Keratinocyte (primary cell): ENCODE results near the gene PARD3B. TPM values are rescaled to one million over a fixed set of nuclear protein-coding genes. Genes with fewer than 3 reads are reported as not detected.

ENCODE experiments used
- DNase-seq: peaks from one replicate; pipeline ENCODE4 v3.0.0-alpha.2; 2011; ENCODE audit warnings: low read depth, missing footprints, low spot score
- FAIRE-seq: peaks from 2 replicates; lab custom pipeline; 2011; peaks lifted over from hg19 to GRCh38; lab: Jason Lieb, UNC
- H2AFZ ChIP-seq: 2 replicates; pipeline ENCODE4 v1.6.0; 2012; ENCODE audit warnings: low read length, control low read depth, inconsistent platforms; ENCODE audit not compliant: control insufficient read depth
- H3K27ac ChIP-seq: 2 replicates; pipeline ENCODE4 v1.5.1; 2011; ENCODE audit warnings: low read length; ENCODE audit not compliant: control insufficient read depth, insufficient read depth
- H3K27me3 ChIP-seq: 3 replicates; pipeline ENCODE4 v1.6.0; 2011; ENCODE audit warnings: low read length; ENCODE audit not compliant: control insufficient read depth, insufficient read depth; ENCODE audit errors: extremely low read depth
- H3K36me3 ChIP-seq, 2 experiments: 2 replicates in 1 of 2; 3 replicates in 1 of 2; pipeline ENCODE4 v1.5.1; 2011; ENCODE audit warnings: low read length in 2 of 2, mild to moderate bottlenecking in 1 of 2; ENCODE audit not compliant: control insufficient read depth in 2 of 2, insufficient read depth in 2 of 2; ENCODE audit errors: extremely low read depth in 1 of 2
- H3K4me1 ChIP-seq: 3 replicates; pipeline ENCODE4 v1.5.1; 2011; ENCODE audit warnings: low read length; ENCODE audit not compliant: control insufficient read depth, insufficient read depth; ENCODE audit errors: extremely low read depth
- H3K4me2 ChIP-seq: 3 replicates; pipeline ENCODE4 v1.6.0; 2011; ENCODE audit warnings: low read depth, low read length; ENCODE audit not compliant: control insufficient read depth, insufficient read depth; ENCODE audit errors: extremely low read depth
- H3K4me3 ChIP-seq, 3 experiments: fragments of 200-600 bp in 1 of 3; sonication (generic) in 1 of 3; 2 replicates in 2 of 3; 3 replicates in 1 of 3; pipeline ENCODE4 v1.5.1; 2011 to 2016; ENCODE audit warnings: low read length in 3 of 3, mild to moderate bottlenecking in 3 of 3, control low read depth in 2 of 3, inconsistent platforms in 1 of 3, low read depth in 1 of 3, mixed read lengths in 1 of 3, mixed run types in 1 of 3, moderate library complexity in 1 of 3; ENCODE audit not compliant: control insufficient read depth in 2 of 3, insufficient read depth in 2 of 3; ENCODE audit errors: extremely low read depth in 1 of 3
- H3K79me2 ChIP-seq: 2 replicates; pipeline ENCODE4 v1.6.0; 2012; ENCODE audit warnings: low read length; ENCODE audit not compliant: control insufficient read depth, insufficient read depth
- H3K9ac ChIP-seq: 3 replicates; pipeline ENCODE4 v1.6.0; 2011; ENCODE audit warnings: low read length; ENCODE audit not compliant: control insufficient read depth, insufficient read depth; ENCODE audit errors: extremely low read depth
- H3K9me1 ChIP-seq: 3 replicates; pipeline ENCODE4 v1.6.0; 2011; ENCODE audit warnings: low read length; ENCODE audit not compliant: control insufficient read depth, insufficient read depth; ENCODE audit errors: extremely low read depth
- H3K9me3 ChIP-seq: 2 replicates; pipeline ENCODE4 v1.5.1; 2012; ENCODE audit warnings: low read depth, low read length; ENCODE audit not compliant: control insufficient read depth
- H4K20me1 ChIP-seq: 3 replicates; pipeline ENCODE4 v1.6.0; 2011; ENCODE audit warnings: low read length; ENCODE audit not compliant: control insufficient read depth, insufficient read depth; ENCODE audit errors: extremely low read depth
- CTCF ChIP-seq, 3 experiments: IDR thresholded peaks in 1 of 3; conservative IDR thresholded peaks in 1 of 3; optimal IDR thresholded peaks in 1 of 3; 2 replicates in 2 of 3; 3 replicates in 1 of 3; pipeline versions ENCODE3 to v1.5.1; 2011; ENCODE audit warnings: low read length in 3 of 3, mild to moderate bottlenecking in 3 of 3, moderate library complexity in 2 of 3, control low read depth in 1 of 3, inconsistent platforms in 1 of 3; ENCODE audit not compliant: insufficient read depth in 2 of 3; ENCODE audit errors: extremely low read depth in 1 of 3
- EZH2 ChIP-seq: IDR thresholded peaks from one replicate; pipeline ENCODE4 v1.6.1; 2012; ENCODE audit warnings: inconsistent platforms, mild to moderate bottlenecking, low read length, moderate library complexity
- dilution Hi-C: fragments of 300-500 bp; cut with MboI; formaldehyde crosslinking; loops from one replicate; pipeline ENCODE4 v1.7.0; 2020; ENCODE audit warnings: low sequenced_read_pairs; ENCODE audit not compliant: extremely low pct_ligation_motif_present
- polyA plus RNA-seq, 5 experiments: library from polyadenylated mRNA; depleted of rRNA in 3 of 5; stranded (reverse) in 3 of 5; stranded (forward) in 1 of 5; unstranded in 1 of 5; fragments of >200 nt; gene quantifications; 1 replicate in 1 of 5; 2 replicates in 3 of 5; 3 replicates in 1 of 5; pipeline versions ENCODE4 v1.2.1 to v1.2.3, GENCODE V29; 2011 to 2012; ENCODE audit warnings: missing spikeins in 2 of 5, low read depth in 1 of 5, low replicate concordance in 1 of 5

PARD3B gene
- polyA plus RNA-seq, 1 donor (not counting 4 experiments of a cell fraction or from before 2014, with no cell fraction given): 1.2 TPM

- no peaks in the 10 kb centered on the region for H3K79me2 ChIP-seq
- H3K4me2 ChIP-seq: no peak overlapping the region
- H2AFZ ChIP-seq: no peak overlapping the region
- DNase-seq (no peak), FAIRE-seq (no peak)
- no peaks in the 10 kb centered on the region for H4K20me1 ChIP-seq
- no peaks in the 10 kb centered on the region for H3K4me1 ChIP-seq
- H3K9ac ChIP-seq: no peak overlapping the region
- H3K4me3 ChIP-seq: no peak overlapping the region
- no peak overlapping the region for H3K27ac ChIP-seq
- no peaks in the 10 kb centered on the region for H3K9me1 ChIP-seq
- H3K36me3 ChIP-seq: no peaks in the 10 kb centered on the region
- no peak for TF ChIP-seq CTCF (optimal IDR thresholded peaks at IDR 0.05 in 1 of 3, IDR thresholded peaks at IDR 0.05 in 1 of 3, conservative IDR thresholded peaks at IDR 0.05 in 1 of 3; ENCODE audit: extremely low read depth in 1 of 3, insufficient read depth in 2 of 3, low read length in 3 of 3)
- TF ChIP-seq EZH2: no peak
- H3K9me3 ChIP-seq: no peaks in the 10 kb centered on the region
- dilution Hi-C loops: no loop called here
- no peaks in the 10 kb centered on the region for H3K27me3 ChIP-seq
Observed at GRCh38 chr2:205169012-205169411, 623.7 kb downstream of the PARD3B start.

DNA sequence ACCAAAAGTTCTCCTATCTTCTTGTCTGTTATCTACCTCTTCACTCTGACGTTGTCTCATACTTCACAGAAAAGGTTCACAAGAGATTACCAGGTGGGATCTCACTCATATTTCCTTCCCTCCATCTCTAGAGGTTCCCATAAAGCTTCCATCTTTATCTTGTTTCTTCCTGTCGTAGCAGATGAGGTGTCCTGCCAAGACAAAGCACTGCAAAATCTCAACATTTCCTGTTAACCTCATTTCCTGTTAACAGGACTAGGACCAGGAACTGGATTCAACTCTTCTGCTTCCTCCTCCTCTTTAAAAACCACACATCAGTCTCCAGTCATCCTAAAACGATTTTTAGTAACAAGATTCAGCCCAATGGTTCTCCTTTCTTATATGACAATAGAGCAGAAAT lies 624.2 kb downstream of the PARD3B start:
- Histone ChIP-seq H3K27ac (no peak overlapping the region), H2AFZ (peak overlapping the region; percentile 12), H3K79me2 (no peaks in the 10 kb centered on the region), H3K27me3 (no peaks in the 10 kb centered on the region), H3K4me1 (no peaks in the 10 kb centered on the region), H3K9me3 (no peaks in the 10 kb centered on the region), H3K9ac (no peak overlapping the region), H3K4me2 (no peak overlapping the region), H3K36me3 (no peaks in the 10 kb centered on the region), H3K4me3 (no peak overlapping the region), H3K9me1 (no peaks in the 10 kb centered on the region), H4K20me1 (no peaks in the 10 kb centered on the region)
- TF ChIP-seq EZH2 (no peak), CTCF (optimal IDR thresholded peaks at IDR 0.05 in 1 of 3, IDR thresholded peaks at IDR 0.05 in 1 of 3, conservative IDR thresholded peaks at IDR 0.05 in 1 of 3; ENCODE audit: extremely low read depth in 1 of 3, insufficient read depth in 2 of 3, low read length in 3 of 3) (no peak)
- dilution Hi-C loops: no loop called here
- FAIRE-seq: no peak
- no peak for DNase-seq
